Fibroblast of peridontal ligament (primary cell): ENCODE results near the gene PCNX2.
"Not testable (repeated sequence)": the region's sequence is repeated elsewhere in the genome, so short reads cannot be mapped to it uniquely, and the experiment has no call there.

Source experiments
- DNase-seq: peaks from one replicate; pipeline ENCODE4 v3.0.0-alpha.2; 2010; ENCODE audit errors: extremely low read depth

PCNX2 gene

DNA sequence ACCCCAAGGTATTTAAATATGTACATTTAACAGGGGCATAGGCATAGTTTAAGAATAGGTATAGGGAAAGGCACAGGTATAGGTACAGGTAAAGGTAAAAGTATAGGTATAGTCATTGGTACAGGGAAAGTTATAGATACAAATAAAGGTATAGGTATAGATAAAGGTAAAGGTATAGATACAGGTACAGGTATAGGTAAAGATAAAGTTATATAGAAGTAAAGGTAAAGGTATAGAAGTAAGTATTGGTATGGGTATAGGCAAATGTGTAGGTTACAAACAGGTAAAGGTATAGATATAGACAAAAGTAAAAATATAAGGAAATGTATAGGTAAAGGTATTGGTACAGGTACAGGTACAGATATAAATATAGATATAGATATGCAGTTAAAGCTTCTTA lies 137.2 kb downstream of the PCNX2 start:
- no peak for DNase-seq

DNA sequence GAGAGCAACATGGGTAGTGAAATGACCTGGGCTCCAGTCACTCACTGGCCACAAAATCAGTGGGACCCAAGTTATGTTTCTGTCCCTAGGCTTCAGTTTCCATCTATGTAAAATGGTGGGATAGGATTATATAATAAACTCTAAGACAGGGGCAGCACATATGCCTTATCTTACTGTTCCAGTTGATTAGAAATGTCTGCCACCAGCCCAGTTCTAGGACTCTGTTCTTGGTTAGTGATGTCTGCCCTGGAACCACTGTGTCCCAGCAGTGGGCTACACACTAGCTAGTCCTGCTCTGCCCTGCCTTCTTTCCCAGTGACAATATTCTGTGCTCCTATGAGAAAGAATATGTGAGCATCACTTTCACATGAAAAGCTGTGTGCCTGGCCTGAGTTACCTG lies 138.3 kb downstream of the PCNX2 start:
- no peak for DNase-seq

DNA sequence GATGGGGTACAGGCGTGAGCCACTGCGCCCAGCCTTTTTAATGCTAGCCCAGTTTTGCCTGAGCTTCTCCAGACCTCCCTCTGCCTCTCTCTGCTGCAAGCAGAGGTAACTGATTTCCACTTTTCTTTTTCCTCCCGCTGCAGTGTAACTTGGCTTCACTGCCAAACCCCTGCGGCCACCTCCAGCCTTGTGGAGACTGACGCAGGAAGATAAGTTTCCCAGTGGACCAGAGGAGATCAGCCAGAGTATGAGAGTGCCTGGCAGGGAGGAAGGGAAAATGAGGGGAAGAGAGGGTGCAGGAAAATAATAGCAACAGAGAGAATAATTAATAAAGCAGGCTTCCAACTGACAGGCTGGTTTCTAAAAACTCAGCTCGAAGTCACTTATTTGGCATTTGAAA lies 143.7 kb downstream of the PCNX2 start:
- DNase-seq, result no peak

DNA sequence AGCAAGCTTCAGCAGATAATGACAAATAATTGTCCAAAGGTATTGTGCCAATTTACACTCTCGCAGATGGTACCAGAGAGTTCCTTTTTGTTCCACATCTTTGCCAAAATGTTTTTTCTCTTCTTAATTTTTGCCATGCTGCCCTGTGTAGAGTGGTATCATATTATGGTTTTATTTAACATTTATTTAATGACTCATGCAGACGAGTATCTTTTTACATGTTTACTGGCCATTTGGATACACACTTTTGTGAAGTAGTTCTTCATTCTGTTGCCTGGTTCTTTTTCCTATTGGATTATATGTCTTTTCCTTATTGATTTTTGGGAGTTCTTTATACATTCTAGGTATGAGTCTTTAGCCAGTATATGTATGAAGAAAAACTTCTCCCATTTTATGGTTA lies 151.1 kb downstream of the PCNX2 start:
- DNase-seq, result peak; percentile 18

DNA sequence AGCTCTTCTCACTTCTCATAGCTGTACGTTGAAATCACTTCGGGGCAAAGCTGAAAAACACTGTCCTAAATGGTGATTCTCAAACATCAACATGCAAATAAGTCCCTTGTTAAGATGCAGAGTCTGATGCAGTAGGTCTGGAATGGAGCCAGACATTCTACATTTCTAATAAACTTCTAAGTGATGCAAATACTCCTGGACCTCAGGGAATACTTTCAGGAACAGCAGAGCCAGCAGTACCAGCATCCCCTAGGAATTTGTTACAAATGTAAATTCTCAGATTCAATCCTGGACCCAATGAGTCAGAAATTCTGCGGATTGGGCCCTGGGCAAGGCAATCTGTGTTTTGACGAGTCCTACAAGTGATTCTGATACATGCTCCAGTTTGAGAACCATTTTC lies 152.3 kb downstream of the PCNX2 start:
- DNase-seq, result no peak

DNA sequence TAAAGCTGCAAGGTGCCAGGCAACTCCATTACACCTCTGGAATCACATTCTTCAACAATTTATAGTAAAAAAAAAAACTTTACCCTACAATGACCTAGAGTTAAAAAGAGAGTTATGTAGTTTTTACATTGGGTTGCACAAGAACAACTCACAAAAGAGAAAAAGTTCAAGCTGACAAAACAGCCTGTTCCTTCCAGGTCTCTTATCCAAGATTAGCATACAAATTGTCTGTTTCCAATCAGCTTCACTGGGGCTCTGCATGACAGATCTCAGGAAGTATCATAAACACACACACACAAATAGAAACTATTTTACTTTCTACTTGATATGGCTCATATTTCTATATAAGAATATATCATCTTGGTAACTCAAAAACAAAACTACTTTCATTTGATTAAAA lies 154.6 kb downstream of the PCNX2 start:
- peak; percentile 77 for DNase-seq

DNA sequence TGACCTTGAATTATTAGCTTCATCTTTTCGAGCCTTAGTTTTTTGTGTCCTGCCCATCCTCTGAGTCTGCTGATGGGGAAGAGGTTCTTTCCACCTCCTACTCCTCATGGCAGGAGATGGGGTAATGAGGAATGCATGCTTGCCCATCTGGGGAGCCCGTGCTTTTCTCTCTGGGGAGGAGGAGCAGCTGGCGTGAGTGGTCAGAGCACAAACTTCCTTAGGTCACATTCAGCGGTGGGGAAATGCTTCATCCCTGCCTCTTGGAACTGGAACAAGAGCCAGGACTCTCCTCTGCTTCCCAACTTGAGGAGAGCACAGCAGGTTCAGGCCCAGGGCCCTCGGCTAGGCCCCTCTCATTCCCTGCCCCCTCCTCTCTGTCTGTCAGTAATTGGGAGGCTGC lies 155.0 kb downstream of the PCNX2 start:
- peak; percentile 35 for DNase-seq

DNA sequence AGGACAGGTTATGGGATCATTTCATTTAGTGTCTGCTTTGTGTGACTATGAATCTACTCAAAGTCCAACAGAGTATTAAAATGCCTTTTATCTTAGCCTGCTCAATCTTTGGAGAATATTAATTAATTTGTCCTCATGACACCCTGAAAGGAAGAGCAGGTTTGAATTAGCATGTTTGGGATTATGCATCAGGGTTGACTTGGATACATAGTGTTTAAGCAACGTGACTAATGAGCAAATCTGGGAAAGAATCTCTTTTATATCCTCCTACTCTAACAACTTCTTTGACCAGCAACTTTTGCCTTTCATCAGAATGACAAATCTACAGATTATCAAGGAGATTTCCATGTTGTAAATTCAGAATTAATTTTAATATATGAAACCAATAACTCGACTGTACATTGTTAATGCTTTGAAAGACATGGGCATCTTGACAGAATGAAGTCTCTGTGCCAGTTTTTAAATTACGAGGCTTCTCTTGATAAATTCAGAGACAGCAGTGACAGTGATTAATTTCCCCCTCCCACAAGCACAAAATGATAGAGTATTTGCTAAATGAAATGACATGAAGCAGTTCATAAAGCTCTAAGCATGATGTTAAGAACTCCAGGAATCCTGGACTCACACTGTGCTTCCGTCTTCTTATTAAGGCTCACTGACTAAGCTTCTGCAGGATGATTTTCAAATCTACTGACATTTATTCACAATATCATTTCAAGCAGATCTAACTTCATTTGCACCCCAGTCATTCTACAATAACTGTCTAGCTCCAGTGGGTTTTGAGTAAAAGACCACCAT lies 156.5 kb downstream of the PCNX2 start:
- no peak for DNase-seq

DNA sequence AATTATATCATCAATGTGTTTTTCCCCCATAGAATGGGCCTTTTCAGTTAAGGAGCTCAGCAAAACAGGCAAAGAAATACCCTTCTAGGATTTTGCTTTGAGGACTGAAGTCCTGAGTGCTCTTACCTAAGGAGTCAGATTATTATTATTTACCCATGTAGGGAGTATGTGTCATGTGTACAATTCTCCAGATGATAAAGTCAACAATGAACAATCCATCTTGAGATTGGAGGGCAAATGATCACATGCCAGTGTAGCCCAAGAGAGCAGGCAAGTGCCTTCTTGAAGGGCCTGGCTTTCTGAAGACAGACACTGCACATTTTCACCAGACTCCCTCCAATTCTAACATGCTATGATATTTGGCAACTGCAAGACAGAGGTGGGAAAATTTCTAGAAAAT lies 159.7 kb downstream of the PCNX2 start:
- no peak for DNase-seq

DNA sequence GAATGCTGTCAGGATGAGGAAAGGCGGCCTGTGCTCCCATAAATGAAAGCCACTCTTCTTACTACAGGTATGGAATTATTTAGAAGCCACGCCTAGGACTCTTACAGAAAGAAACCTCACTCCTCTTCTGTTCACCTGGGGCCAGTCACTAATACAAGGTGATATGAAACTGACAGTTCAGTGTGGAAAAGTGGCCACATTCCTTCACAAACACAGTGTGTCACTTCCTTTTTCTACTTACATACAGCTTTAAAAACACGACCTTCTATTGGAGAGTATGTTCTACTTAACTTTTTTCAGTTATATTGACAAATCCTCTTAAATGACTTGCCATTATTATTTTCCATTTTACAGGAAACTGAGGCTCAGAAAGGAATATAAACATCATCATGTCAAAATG lies 163.1 kb downstream of the PCNX2 start:
- no peak for DNase-seq

DNA sequence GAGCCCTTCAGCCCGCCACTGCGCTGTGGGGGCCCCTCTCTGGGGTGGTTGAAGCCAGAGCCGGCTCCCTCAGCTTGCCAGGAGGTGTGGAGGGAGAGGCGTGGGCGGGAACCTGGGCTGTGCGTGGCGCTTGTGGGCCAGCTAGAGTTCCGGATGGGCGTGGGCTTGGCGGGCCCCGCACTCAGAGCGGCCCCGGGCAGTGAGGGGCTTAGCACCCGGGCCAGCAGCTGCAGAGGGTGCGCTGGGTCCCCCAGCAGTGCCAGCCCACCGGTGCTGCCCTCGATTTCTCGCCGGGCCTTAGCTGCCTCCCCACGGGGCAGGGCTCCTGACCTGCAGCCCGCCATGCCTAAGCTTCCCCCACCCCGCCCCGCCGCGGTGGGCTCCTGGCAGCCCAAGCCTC lies 166.5 kb downstream of the PCNX2 start:
- not testable (repeated sequence) for DNase-seq

DNA sequence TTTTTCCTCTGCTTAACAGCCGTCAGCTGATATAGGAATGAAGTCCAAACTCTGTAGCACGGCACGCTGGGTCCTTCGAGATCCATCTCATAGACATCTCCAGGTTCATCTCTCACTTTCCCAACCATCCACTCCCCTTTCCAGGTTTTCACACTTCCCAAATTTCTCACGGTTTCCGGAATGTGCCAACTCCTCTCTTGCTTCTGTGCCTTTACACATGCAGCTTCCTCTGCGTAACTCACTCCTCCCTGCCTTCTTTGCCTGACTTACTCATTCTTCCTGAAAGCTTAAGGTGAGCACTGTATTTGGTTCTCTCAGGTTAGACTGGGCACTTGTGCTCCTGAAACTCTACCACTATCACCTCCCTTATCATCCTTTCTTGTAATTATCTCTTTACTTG lies 168.4 kb downstream of the PCNX2 start:
- no peak for DNase-seq

DNA sequence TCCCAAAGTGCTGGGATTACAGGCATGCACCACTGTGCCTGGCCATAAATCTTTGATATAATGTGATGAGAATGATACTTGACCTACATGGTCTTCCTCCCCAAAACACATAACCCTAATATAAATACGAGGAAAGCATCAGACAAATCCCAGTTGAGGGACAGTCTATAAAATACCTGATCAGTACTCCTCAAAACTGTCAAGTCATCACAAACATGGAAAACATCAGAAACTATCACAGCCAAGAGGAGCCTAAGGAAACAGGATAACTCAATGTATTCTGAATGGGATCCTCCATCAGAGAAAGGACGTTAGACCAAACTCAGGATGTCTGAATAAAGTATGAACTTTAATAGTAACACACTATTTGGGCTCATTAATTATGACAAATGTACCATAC lies 172.7 kb downstream of the PCNX2 start:
- no peak for DNase-seq

DNA sequence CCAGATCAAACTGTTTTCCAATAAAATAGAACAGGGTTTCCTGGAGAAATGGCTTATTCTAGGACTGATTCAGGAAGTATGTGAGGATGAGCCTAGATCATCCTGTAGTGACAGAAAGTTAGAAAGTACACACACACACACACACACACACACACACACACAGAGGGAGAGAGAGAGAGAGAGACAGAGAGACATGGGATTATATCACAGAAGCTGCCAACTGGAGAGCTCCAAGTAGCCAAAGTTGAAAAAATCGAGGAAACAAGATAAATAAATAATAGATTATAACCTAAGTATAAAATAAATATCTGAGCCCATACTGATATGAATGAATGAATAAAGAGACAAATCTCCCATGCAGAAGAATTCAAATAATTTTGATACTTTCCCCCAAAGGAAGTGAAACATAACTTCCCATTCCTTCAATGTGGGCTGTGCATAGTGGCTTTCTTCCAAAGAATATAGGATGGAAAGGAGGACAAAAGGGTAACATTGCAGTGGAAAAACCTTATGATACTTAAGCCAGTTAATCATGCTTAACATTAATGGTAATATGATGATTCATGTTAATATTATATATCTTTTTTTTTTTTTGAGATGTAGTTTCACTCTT lies 173.5 kb downstream of the PCNX2 start:
- peak; percentile 10 for DNase-seq

DNA sequence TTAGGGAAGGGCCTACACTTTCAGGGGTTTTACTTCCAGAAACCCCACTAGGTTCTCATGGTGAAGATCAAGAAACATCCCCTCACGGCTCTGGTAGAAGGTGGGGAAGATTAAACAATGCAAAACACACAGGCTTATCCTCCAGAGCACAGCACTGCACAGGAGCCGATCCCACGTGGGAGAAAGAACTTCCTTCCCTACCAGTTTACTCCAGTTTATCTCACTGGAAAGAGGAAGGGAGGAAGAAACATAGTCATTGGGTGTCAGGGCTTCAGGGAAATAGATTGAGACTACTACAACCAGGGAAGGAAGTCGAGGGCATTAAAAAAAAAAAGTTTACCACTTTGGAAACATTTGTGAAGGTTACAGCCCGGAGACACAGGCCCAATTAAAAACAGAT lies 180.7 kb downstream of the PCNX2 start:
- no peak for DNase-seq

DNA sequence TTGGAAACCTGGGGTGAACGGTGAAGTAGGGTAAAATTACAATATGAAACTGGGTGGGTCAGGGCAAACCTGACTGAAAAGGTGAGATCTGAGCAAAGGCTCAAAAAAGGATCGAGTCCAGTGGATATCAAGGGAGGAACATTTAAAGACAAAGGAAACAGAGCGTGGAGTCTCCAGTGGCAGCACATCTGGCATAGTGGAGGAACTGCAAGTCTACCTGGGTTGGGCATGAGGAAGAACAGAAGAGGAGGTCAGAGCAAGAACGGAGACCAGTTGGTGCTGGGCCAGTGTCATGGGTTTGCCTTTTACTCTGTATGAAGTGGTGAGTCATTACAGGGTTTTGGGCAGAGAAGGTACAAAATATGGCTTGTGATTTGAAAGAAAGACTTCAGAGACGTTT lies 181.4 kb downstream of the PCNX2 start:
- DNase-seq, result peak; percentile 60

DNA sequence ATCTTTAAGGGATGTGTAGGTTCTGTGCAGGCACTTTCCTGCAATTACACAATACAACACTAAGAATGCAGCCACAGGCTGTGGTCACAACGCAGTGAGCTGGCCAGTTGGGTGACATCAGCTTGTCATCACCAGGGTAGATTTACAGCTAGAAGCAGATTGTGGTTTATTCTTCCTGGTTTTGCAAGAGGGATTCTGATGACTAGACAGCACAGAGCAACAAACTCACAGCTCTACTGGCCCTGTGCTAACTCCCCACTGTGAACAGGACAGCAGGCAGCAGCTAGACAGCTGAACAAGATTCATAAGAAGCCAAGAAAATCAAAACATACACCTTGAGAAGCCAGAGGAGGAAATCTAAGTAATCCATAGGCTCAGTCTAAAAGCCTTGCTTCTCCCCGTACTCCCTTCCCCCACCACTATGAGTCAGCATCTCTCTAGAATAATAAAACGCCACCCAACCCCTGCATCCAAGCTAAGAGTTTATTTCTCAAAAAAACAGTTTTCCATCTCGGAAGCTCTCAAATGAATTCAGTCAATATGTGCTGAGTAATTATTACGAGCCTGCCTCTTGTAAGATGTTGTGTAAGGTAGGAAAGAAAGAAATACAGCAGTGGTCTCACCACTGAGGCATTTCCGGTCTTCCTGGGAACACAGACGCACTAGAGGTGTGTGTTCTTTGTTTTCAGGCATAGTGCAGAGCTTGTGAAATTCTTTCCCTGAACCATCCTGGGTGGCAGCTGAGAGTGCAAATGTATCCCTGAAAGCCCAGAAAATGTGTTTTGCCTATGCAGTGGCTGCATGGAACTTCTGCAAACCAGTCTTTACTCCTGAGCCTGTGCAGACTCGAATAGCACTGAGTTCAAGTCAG lies 182.3 kb downstream of the PCNX2 start:
- DNase-seq, result peak; percentile 99

DNA sequence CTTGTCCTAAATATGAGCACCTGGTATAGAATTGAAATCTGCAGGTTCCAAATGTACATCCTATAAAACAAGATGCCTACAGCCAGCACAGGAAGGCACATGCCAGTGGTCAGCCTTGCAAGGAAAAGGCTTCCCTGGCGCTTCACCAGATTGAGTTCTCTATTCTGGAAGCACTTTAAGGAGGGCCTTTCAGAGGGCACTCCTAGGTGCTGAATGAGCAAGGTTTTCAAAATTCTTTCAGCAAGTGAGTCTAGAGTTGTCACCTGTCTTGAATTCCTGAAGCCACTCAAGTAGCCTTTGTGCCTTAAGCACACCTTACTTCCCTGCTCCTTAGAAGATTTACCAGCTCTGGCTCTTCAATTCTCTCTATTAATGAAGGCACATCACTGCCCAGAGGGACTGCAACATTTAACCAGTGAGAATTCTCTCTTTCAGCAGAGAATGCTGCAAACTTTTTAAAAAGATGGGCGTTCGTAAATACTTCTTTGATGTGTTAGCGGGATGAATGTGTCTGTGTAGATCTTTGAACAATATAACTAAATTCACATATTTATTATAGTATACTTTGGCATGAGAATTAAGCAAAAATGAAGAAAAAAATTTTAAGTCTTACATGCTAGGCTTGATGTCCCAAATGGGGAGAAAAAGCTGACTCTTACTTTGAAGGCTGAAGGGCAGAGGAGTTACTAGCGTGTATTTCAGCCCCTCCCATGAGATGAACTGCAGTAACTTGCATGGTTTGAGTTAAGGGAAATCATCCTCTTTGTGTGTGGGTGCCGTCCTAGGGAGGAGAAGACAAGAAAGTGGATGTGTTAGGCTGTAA lies 183.1 kb downstream of the PCNX2 start:
- peak; percentile 52 for DNase-seq

DNA sequence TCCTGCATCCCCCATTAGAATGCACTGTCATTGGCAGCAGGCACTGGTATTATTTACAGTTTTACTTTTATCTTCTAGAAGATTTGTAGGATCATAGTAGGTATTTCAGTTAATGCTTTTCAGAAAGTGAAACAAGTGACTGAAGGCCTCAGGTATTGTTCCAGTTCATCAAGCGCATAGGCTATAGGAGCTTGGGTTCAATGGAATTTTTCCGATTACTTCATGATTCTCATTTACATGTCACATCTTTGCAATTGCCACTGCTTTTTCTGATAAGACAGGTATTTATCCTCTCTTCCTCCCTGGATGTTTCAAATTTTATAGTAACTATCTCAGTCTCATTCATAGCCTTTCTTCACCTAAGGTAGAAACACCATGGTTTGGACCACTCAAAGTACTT lies 183.8 kb downstream of the PCNX2 start:
- no peak for DNase-seq

DNA sequence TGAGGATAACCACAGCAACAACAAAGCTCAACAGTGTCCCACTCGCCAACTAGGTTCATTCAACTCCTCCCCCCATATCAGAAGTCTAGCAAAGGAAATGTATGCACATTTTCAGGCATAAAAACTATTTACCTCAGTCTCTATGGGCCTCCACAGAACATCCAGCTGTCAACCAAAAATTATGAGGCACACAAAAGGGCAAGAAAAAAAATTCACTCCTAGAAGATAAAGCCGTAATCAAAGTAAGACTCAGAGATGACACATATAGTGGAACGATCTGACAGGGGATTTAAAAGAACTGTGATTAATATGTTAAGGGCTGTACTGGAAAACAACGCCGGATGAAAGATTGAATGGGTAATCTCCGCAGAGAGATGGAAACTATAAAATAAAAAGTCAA lies 186.4 kb downstream of the PCNX2 start:
- DNase-seq, result no peak

DNA sequence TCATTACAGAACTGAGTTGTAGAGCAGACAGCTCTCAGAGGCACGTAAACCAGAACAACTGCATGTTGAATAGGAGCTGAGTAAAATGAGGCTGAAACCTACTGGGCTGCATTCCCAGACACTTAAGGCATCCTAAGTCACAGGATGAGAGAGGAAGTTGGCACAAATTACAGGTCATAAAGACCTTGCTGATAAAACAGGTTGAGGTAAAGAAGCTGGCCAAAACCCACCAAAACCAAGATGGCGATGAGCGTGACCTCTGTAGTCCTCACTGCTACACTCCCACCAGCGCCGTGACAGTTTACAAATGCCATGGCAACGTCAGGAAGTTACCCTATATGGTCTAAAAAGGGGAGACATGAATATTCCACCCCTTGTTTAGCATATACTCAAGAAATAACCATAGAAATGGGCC lies 187.8 kb downstream of the PCNX2 start:
- peak; percentile 18 for DNase-seq

DNA sequence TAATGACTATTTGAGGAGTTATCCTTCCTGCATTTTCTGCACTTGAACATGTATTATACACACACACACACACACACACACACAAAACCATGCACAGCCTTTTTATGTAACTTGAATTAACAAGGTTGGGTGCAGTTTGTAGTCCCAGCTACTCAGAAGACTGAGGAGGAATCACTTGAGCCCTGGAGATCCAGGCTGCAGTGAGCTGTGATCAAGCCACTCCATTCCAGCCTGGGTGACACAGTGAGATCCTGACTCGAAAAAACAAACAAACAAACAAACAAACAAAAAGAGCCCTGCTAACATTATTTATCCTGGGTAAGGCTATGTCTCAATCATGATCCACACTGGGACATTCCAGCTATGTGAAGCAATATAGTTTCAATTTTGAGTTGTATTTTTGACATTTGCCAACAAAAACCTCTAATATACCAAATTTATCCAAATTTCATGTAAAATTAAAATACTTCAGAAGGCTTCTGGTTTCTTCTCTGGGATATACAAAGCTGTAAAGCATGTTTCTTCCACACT lies 188.3 kb downstream of the PCNX2 start:
- peak; percentile 25 for DNase-seq
